ENCODE results near the gene CRK. TPM values are rescaled to one million over a fixed set of nuclear protein-coding genes. Genes with fewer than 3 reads are reported as not detected.

CRK gene
- total RNA-seq, 5 donors from 2014 or later (not counting 1 experiment from before 2014, with no cell fraction given): 18.0 to 26.8 (median 22.6) TPM

- DNase-seq (peak in 4 of 35 experiments; percentile 16 to 50 (median 20)), ATAC-seq (replicated peaks in 1 of 4) (peak in 3 of 4 experiments; percentile 24 to 58 (median 25))
- Histone ChIP-seq H3K27ac (ENCODE audit: low read length) (no peak overlapping the region), H3K36me3 (ENCODE audit: control insufficient read depth in 2 of 2, extremely low read depth in 1 of 2, insufficient read depth in 1 of 2, low read length in 1 of 2) (peaks cover 3 to 17% of the 10 kb centered on the region in 2 donors), H3K9me3 (no peaks in the 10 kb centered on the region), H3K4me1 (ENCODE audit: control insufficient read depth in 1 of 2, extremely low read depth in 1 of 2, insufficient read depth in 2 of 2, low read length in 2 of 2) (peaks cover 43 to 86% of the 10 kb centered on the region in 2 experiments), H3K27me3 (replicated peaks in 1 of 2; ENCODE audit: control insufficient read depth in 2 of 2, extremely low read depth in 1 of 2, insufficient read depth in 2 of 2, low read length in 1 of 2) (no peaks in the 10 kb centered on the region), H3K4me3 (ENCODE audit: control insufficient read depth in 1 of 2, extremely low read depth in 1 of 2, low read length in 1 of 2) (no peak overlapping the region)
- no peaks in the 10 kb centered on the region for H3K36me3 Mint-ChIP-seq
- H3K4me3 Mint-ChIP-seq: peak overlapping the region; percentile 28 to 65 (median 37)
- POLR2A ChIA-PET: interaction anchor here in 1 of 2 donors (0.6 kb wide), 1 partner anchor 1099 kb away, joined by 4 read pairs; no protein-coding TSS in a partner anchor
- H3K9me3 Mint-ChIP-seq: no peaks in the 10 kb centered on the region
- H3K27me3 Mint-ChIP-seq: no peaks in the 10 kb centered on the region
- peak overlapping the region; percentile 73 to 87 for H3K27ac Mint-ChIP-seq
- CTCF ChIA-PET: interaction anchor here in 1 of 2 donors (0.7 to 2.9 kb wide), 4 partner anchors 10 to 13 kb away, joined by 3 to 33 read pairs (median 6); no protein-coding TSS in a partner anchor
- H3K4me1 Mint-ChIP-seq: peaks cover 77 to 91% (median 88%) of the 10 kb centered on the region in 3 donors
- no CpG with 5 or more reads among the region's 2 CpGs for WGBS (ENCODE audit: insufficient coverage)
These were observed 80.4 kb downstream of the CRK start for GRCh38 chr17:1375615-1376014.

GRCh38 chr17:1374431-1375177 lies 81.4 kb downstream of the CRK start:
- Histone ChIP-seq H3K27me3 (replicated peaks in 1 of 2; ENCODE audit: control insufficient read depth in 2 of 2, extremely low read depth in 1 of 2, insufficient read depth in 2 of 2, low read length in 1 of 2) (no peaks in the 10 kb centered on the region), H3K4me3 (ENCODE audit: control insufficient read depth in 1 of 2, extremely low read depth in 1 of 2, low read length in 1 of 2) (peak overlapping the region in 1 of 2 donors; percentile 28), H3K36me3 (ENCODE audit: control insufficient read depth in 2 of 2, extremely low read depth in 1 of 2, insufficient read depth in 1 of 2, low read length in 1 of 2) (peaks cover 3 to 17% of the 10 kb centered on the region in 2 donors), H3K4me1 (ENCODE audit: control insufficient read depth in 1 of 2, extremely low read depth in 1 of 2, insufficient read depth in 2 of 2, low read length in 2 of 2) (peaks cover 35 to 82% of the 10 kb centered on the region in 2 experiments), H3K9me3 (no peaks in the 10 kb centered on the region), H3K27ac (ENCODE audit: low read length) (peak overlapping the region; percentile 35)
- DNase-seq (peak in 1 of 35 experiments; percentile 48), ATAC-seq (replicated peaks in 1 of 4) (peak; percentile 59 to 68 (median 61))
- ChIA-PET CTCF (interaction anchor here in 1 of 2 donors (1.1 kb wide), 1 partner anchor 9 kb away, joined by 12 read pairs; no protein-coding TSS in a partner anchor), POLR2A (no interaction called here)
- no peaks in the 10 kb centered on the region for H3K27me3 Mint-ChIP-seq
- no peaks in the 10 kb centered on the region for H3K9me3 Mint-ChIP-seq
- peaks cover 69 to 84% (median 81%) of the 10 kb centered on the region in 3 donors for H3K4me1 Mint-ChIP-seq
- WGBS (ENCODE audit: insufficient coverage): 47% methylated on average over 6 of the region's 10 CpGs
- peak overlapping the region; percentile 28 to 65 (median 37) for H3K4me3 Mint-ChIP-seq
- H3K36me3 Mint-ChIP-seq: no peaks in the 10 kb centered on the region
- peak overlapping the region; percentile 73 to 87 for H3K27ac Mint-ChIP-seq

DNA sequence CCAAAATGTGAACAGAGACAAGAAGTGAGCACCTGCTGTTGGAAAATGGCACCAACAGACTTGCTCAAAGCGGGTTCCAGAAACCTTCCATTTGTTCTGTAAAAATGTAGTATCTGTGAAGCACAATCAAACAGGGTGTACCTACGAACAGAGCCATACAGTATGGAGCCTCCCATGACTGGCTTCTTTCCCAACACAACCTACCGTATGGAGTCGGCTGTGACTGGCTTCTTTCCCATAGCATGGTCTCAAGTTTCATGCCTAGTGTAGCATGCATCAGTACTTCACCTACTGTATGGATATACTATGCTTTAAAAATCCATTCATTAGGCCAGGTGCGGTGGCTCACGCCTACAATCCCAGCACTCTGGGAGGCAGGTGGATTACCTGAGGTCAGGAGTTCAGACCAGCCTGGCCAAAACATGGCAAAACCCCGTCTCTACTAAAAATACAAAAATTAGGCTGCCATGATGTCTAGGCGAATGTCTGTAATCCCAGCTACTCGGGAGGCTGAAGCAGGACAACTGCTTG lies 82.3 kb downstream of the CRK start:
- 96% methylated on average over 4 of the region's 9 CpGs for WGBS (ENCODE audit: insufficient coverage)
- ChIA-PET POLR2A (no interaction called here), CTCF (interaction anchor here in 1 of 2 donors (1.1 kb wide), 1 partner anchor 8 kb away, joined by 12 read pairs; no protein-coding TSS in a partner anchor)
- Mint-ChIP-seq H3K9me3 (no peaks in the 10 kb centered on the region), H3K4me1 (peaks cover 66 to 82% (median 78%) of the 10 kb centered on the region in 3 donors), H3K36me3 (no peaks in the 10 kb centered on the region), H3K27ac (peak overlapping the region in 1 of 2 donors; percentile 73), H3K27me3 (no peaks in the 10 kb centered on the region), H3K4me3 (peak overlapping the region in 2 of 3 donors; percentile 13 to 65)
- DNase-seq (no peak), ATAC-seq (replicated peaks in 1 of 4) (no peak)
- H3K36me3 ChIP-seq (ENCODE audit: control insufficient read depth in 2 of 2, extremely low read depth in 1 of 2, insufficient read depth in 1 of 2, low read length in 1 of 2): peaks cover 3 to 17% of the 10 kb centered on the region in 2 donors
- peaks cover 28 to 77% of the 10 kb centered on the region in 2 experiments for H3K4me1 ChIP-seq (ENCODE audit: control insufficient read depth in 1 of 2, extremely low read depth in 1 of 2, insufficient read depth in 2 of 2, low read length in 2 of 2)
- no peak overlapping the region for H3K4me3 ChIP-seq (ENCODE audit: control insufficient read depth in 1 of 2, extremely low read depth in 1 of 2, low read length in 1 of 2)
- no peaks in the 10 kb centered on the region for H3K27me3 ChIP-seq (replicated peaks in 1 of 2; ENCODE audit: control insufficient read depth in 2 of 2, extremely low read depth in 1 of 2, insufficient read depth in 2 of 2, low read length in 1 of 2)
- no peaks in the 10 kb centered on the region for H3K9me3 ChIP-seq
- no peak overlapping the region for H3K27ac ChIP-seq (ENCODE audit: low read length)

DNA sequence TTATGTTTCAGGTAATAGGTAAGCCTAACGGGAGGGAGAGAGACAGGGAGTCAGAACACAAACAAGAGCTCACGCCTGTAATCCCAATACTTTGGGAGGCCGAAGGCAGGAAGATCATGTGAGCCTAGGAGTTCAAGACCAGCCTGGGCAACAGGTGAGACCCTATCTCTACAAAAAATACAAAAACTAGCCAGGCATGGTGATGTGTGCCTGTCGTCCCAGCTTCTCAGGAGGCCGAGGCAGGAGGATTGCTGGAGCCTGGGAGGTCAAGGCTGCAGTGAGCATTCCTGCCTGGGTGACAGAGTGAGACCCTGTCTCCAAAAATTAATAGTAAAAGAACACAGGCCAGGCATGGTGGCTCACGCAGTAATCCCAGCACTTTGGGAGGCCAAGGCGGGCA lies 83.4 kb downstream of the CRK start:
- Mint-ChIP-seq H3K4me3 (peak overlapping the region in 1 of 3 donors; percentile 24), H3K27ac (no peak overlapping the region), H3K27me3 (no peaks in the 10 kb centered on the region), H3K36me3 (no peaks in the 10 kb centered on the region), H3K9me3 (no peaks in the 10 kb centered on the region), H3K4me1 (peaks cover 59 to 79% (median 75%) of the 10 kb centered on the region in 3 donors)
- ATAC-seq (replicated peaks in 1 of 4) (no peak), DNase-seq (no peak)
- peaks cover 3 to 17% of the 10 kb centered on the region in 2 donors for H3K36me3 ChIP-seq (ENCODE audit: control insufficient read depth in 2 of 2, extremely low read depth in 1 of 2, insufficient read depth in 1 of 2, low read length in 1 of 2)
- 90% methylated on average over 7 of the region's 7 CpGs for WGBS (ENCODE audit: insufficient coverage)
- ChIA-PET CTCF (interaction anchor here in 1 of 2 donors (0.6 to 1.8 kb wide), 3 partner anchors 10 to 18 kb away, joined by 3 to 11 read pairs (median 4); no protein-coding TSS in a partner anchor), POLR2A (interaction anchor here in 1 of 2 donors (0.6 kb wide), 1 partner anchor 20 kb away, joined by 7 read pairs; no protein-coding TSS in a partner anchor)
- no peaks in the 10 kb centered on the region for H3K9me3 ChIP-seq
- H3K4me3 ChIP-seq (ENCODE audit: control insufficient read depth in 1 of 2, extremely low read depth in 1 of 2, low read length in 1 of 2): no peak overlapping the region
- H3K27me3 ChIP-seq (replicated peaks in 1 of 2; ENCODE audit: control insufficient read depth in 2 of 2, extremely low read depth in 1 of 2, insufficient read depth in 2 of 2, low read length in 1 of 2): no peaks in the 10 kb centered on the region
- peaks cover 24 to 69% of the 10 kb centered on the region in 2 experiments for H3K4me1 ChIP-seq (ENCODE audit: control insufficient read depth in 1 of 2, extremely low read depth in 1 of 2, insufficient read depth in 2 of 2, low read length in 2 of 2)
- no peak overlapping the region for H3K27ac ChIP-seq (ENCODE audit: low read length)

DNA sequence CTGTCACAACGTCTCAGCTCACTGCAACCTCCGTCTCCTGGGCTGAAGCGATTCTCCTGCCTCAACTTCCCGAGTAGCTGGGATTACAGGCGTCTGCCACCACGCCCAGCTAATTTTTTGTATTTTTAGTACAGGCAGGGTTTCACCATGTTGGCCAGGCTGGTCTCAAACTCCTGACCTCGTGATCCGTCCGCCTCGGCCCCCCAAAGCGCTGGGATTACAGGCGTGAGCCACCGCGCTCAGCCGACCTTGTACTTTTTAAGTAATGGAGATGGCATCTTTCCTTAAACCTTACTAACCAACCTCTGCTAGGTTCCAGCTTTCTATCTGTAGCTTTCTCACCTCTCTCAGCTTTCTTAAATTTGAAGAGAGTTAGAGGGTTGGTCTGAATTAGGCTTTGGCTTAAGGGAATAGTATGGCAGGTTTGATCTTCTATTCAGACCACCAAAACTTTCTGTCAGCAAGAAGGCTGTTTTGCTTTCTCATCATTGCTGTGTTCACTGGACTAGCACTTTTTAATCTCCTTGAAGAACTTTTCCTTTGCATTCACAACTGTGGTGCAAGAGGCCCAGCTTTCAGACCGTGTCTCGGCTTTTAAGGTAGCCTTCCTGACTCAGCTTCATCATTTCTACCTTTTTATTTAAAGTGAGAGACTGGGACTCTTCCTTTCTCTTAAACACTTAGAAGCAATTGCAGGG lies 84.0 kb downstream of the CRK start:
- ChIA-PET POLR2A (interaction anchor here (0.5 to 0.7 kb wide), 3 partner anchors 20 to 29 kb away, joined by 7 to 10 read pairs (median 8); no protein-coding TSS in a partner anchor), CTCF (interaction anchor here (0.6 to 1.8 kb wide), 4 partner anchors 9 to 103 kb away, joined by 3 to 11 read pairs (median 4); no protein-coding TSS in a partner anchor)
- H3K9me3 Mint-ChIP-seq: no peaks in the 10 kb centered on the region
- no peak for ATAC-seq (replicated peaks in 1 of 4)
- peak overlapping the region in 1 of 2 donors; percentile 48 for H3K27ac Mint-ChIP-seq
- H3K4me1 Mint-ChIP-seq: peaks cover 59 to 79% (median 75%) of the 10 kb centered on the region in 3 donors
- Histone ChIP-seq H3K36me3 (ENCODE audit: control insufficient read depth in 2 of 2, extremely low read depth in 1 of 2, insufficient read depth in 1 of 2, low read length in 1 of 2) (peaks cover 3 to 19% of the 10 kb centered on the region in 2 donors), H3K9me3 (no peaks in the 10 kb centered on the region), H3K4me3 (ENCODE audit: control insufficient read depth in 1 of 2, extremely low read depth in 1 of 2, low read length in 1 of 2) (no peak overlapping the region), H3K4me1 (ENCODE audit: control insufficient read depth in 1 of 2, extremely low read depth in 1 of 2, insufficient read depth in 2 of 2, low read length in 2 of 2) (peaks cover 23 to 64% of the 10 kb centered on the region in 2 experiments), H3K27ac (ENCODE audit: low read length) (no peak overlapping the region), H3K27me3 (replicated peaks in 1 of 2; ENCODE audit: control insufficient read depth in 2 of 2, extremely low read depth in 1 of 2, insufficient read depth in 2 of 2, low read length in 1 of 2) (no peaks in the 10 kb centered on the region)
- peak overlapping the region in 1 of 3 donors; percentile 24 for H3K4me3 Mint-ChIP-seq
- no peaks in the 10 kb centered on the region for H3K36me3 Mint-ChIP-seq
- H3K27me3 Mint-ChIP-seq: no peaks in the 10 kb centered on the region
- no peak for DNase-seq
- WGBS (ENCODE audit: insufficient coverage): 71% methylated on average over 6 of the region's 17 CpGs

All from T-cell (primary cell).